Spleen (tissue), 11 donors: ENCODE results near the gene KRTDAP. TPM values are rescaled to one million over a fixed set of nuclear protein-coding genes. Genes with fewer than 3 reads are reported as not detected.

Source experiments
- DNase-seq: peaks from one replicate; pipeline ENCODE4 v3.0.0-alpha.2; 2020
- H3K27ac ChIP-seq, 8 donors: fragments of 200-600 bp; sonication (generic) in 7 of 8; 1 replicate in 4 of 8; 2 replicates in 4 of 8; pipeline versions ENCODE4 v1.5.0 to v1.8.0; 2016 to 2021; ENCODE audit warnings: inconsistent platforms in 4 of 8, mild to moderate bottlenecking in 4 of 8, moderate library complexity in 1 of 8
- H3K27me3 ChIP-seq, 7 donors: fragments of 200-600 bp; sonication (generic) in 6 of 7; replicated peaks in 1 of 7; 1 replicate in 4 of 7; 2 replicates in 3 of 7; pipeline versions ENCODE4 v1.5.0 to v1.8.0; 2016 to 2021; ENCODE audit warnings: inconsistent platforms in 3 of 7, mild to moderate bottlenecking in 1 of 7
- H3K36me3 ChIP-seq, 6 donors: fragments of 200-600 bp; sonication (generic) in 5 of 6; 1 replicate in 4 of 6; 2 replicates in 2 of 6; pipeline versions ENCODE4 v1.5.0 to v1.8.0; 2016 to 2021; ENCODE audit warnings: inconsistent platforms in 2 of 6
- H3K4me1 ChIP-seq, 6 donors: fragments of 200-600 bp; sonication (generic) in 5 of 6; 1 replicate in 3 of 6; 2 replicates in 3 of 6; pipeline versions ENCODE4 v1.5.0 to v1.8.0; 2016 to 2021; ENCODE audit warnings: inconsistent platforms in 3 of 6
- H3K4me3 ChIP-seq, 8 donors: fragments of 200-600 bp; sonication (generic) in 7 of 8; 1 replicate in 4 of 8; 2 replicates in 4 of 8; pipeline versions ENCODE4 v1.5.0 to v1.8.0; 2016 to 2021; ENCODE audit warnings: inconsistent platforms in 4 of 8, mild to moderate bottlenecking in 4 of 8, moderate library complexity in 2 of 8
- H3K9me3 ChIP-seq, 8 donors: fragments of 200-600 bp; sonication (generic) in 7 of 8; 1 replicate in 4 of 8; 2 replicates in 4 of 8; pipeline versions ENCODE4 v1.5.0 to v1.8.0; 2016 to 2021; ENCODE audit warnings: inconsistent platforms in 4 of 8
- CTCF ChIP-seq, 11 experiments: fragments of 200-600 bp in 7 of 11; fragments of 450-650 bp in 4 of 11; sonication (generic) in 4 of 11; IDR thresholded peaks in 8 of 11; conservative IDR thresholded peaks in 3 of 11; 1 replicate in 7 of 11; 2 replicates in 4 of 11; pipeline versions ENCODE4 v1.4.0 to v1.8.0; 2016 to 2021; ENCODE audit warnings: antibody characterized with exemption in 11 of 11, inconsistent platforms in 4 of 11, mild to moderate bottlenecking in 1 of 11
- POLR2A ChIP-seq, 3 donors: fragments of 450-650 bp; IDR thresholded peaks; one replicate each; pipeline ENCODE4 v1.5.1; 2017; ENCODE audit warnings: antibody characterized with exemption in 3 of 3, mild to moderate bottlenecking in 1 of 3
- POLR2AphosphoS5 ChIP-seq, 3 donors: sonication (generic); formaldehyde crosslinking; IDR thresholded peaks; one replicate each; pipeline ENCODE4 v1.5.1; 2017; ENCODE audit warnings: antibody characterized with exemption in 3 of 3
- WGBS, 5 donors: extraction: QIAGEN DNeasy Blood & Tissue Kit in 3 of 5; methylation state at CpG; one replicate each; pipeline versions ENCODE4 v1.1.5 to v1.1.7; 2013 to 2018; 5-methylcytosine and 5-hydroxymethylcytosine counted together
- intact Hi-C: fragments of 100-400 bp; cut with DNase I; formaldehyde crosslinking; loops from one replicate; pipeline ENCODE4 v1.15.0; 2023; ENCODE audit warnings: low total_unique reads
- polyA plus RNA-seq, 3 donors: library from polyadenylated mRNA; stranded (reverse); fragments of 200-250 nt; gene quantifications; one replicate each; pipeline ENCODE4 v1.2.1, GENCODE V29; 2013
- total RNA-seq, 7 donors: library from RNA; depleted of rRNA in 3 of 7; stranded (reverse); fragments of >200 nt in 3 of 7; fragmentation: NEBNext Ultra II Directional in 4 of 7; extraction: Animal tissue kit (Norgen Biotek cat#: 25700) in 4 of 7; gene quantifications; one replicate each; pipeline versions ENCODE4 v1.1.0 to v1.2.1, GENCODE V29; 2016 to 2021
- donor health status: healthy with polysubstance abuse.
- donor health status: DM: no; HTN: no; CAD: no; lungs with moderate emphysema.
- donor health status: DM: no; HTN: no; CAD: no.
- donor health status: Bipolar disorder and iron deficiency.
- donor health status: healthy.
- donor health status: DM: no; HTN: no; CAD: no.
- donor health status: DM: yes; HTN: yes; CAD: no.

Gene KRTDAP
- total and polyA plus RNA-seq, 10 donors = 3.1 TPM; not detected in 9

GRCh38 chr19:35444735-35445134, 45.5 kb downstream of the KRTDAP start:
- Histone ChIP-seq H3K4me3 (no peak overlapping the region), H3K36me3 (peaks cover 0 to under 1% (median 0%) of the 10 kb centered on the region in 6 donors), H3K27me3 (peaks cover 0 to 55% (median 0%) of the 10 kb centered on the region in 7 donors), H3K9me3 (no peaks in the 10 kb centered on the region), H3K27ac (peak overlapping the region in 3 of 8 donors; percentile 85 to 91 (median 87)), H3K4me1 (peaks cover 25 to 85% (median 64%) of the 10 kb centered on the region in 6 donors)
- WGBS, 5 donors = 58 to 79% (median 71%) methylated on average over 1 of the region's 1 CpG
- intact Hi-C loops = no loop called here
- no peak for TF ChIP-seq POLR2A (IDR thresholded peaks at IDR 0.05)
- no peak for TF ChIP-seq CTCF (IDR thresholded peaks at IDR 0.05 in 8 of 11, conservative IDR thresholded peaks at IDR 0.05 in 3 of 11)
- no peak for TF ChIP-seq POLR2AphosphoS5 (IDR thresholded peaks at IDR 0.05)
- no peak for DNase-seq

GRCh38 chr19:35442091-35442490, 48.2 kb downstream of the KRTDAP start:
- DNase-seq = peak; percentile 84
- no peaks in the 10 kb centered on the region for H3K9me3 ChIP-seq
- TF ChIP-seq CTCF (IDR thresholded peaks at IDR 0.05 in 8 of 11, conservative IDR thresholded peaks at IDR 0.05 in 3 of 11) (no peak), POLR2AphosphoS5 (IDR thresholded peaks at IDR 0.05) (peak in 1 of 3 donors; percentile 37), POLR2A (IDR thresholded peaks at IDR 0.05) (no peak)
- WGBS, 5 donors = 23 to 50% (median 35%) methylated on average over 7 of the region's 7 CpGs
- peak overlapping the region in 7 of 8 donors; percentile 14 to 78 (median 34) for H3K27ac ChIP-seq
- intact Hi-C loops = no loop called here
- no peaks in the 10 kb centered on the region for H3K36me3 ChIP-seq
- H3K4me3 ChIP-seq = no peak overlapping the region
- peaks cover 9 to 83% (median 50%) of the 10 kb centered on the region in 6 donors for H3K4me1 ChIP-seq
- H3K27me3 ChIP-seq = peaks cover 0 to 46% (median 0%) of the 10 kb centered on the region in 7 donors

GRCh38 chr19:35439921-35440320, 50.3 kb downstream of the KRTDAP start:
- no peak for TF ChIP-seq CTCF (IDR thresholded peaks at IDR 0.05 in 8 of 11, conservative IDR thresholded peaks at IDR 0.05 in 3 of 11)
- no peak for TF ChIP-seq POLR2AphosphoS5 (IDR thresholded peaks at IDR 0.05)
- TF ChIP-seq POLR2A (IDR thresholded peaks at IDR 0.05) = no peak
- intact Hi-C loops = no loop called here
- H3K27me3 ChIP-seq = peaks cover 0 to 31% (median 0%) of the 10 kb centered on the region in 7 donors
- no peaks in the 10 kb centered on the region for H3K9me3 ChIP-seq
- no peak for DNase-seq
- H3K36me3 ChIP-seq = no peaks in the 10 kb centered on the region
- no peak overlapping the region for H3K4me3 ChIP-seq
- WGBS, 5 donors = 85 to 91% (median 89%) methylated on average over 6 of the region's 6 CpGs
- H3K4me1 ChIP-seq = peaks cover 17 to 83% (median 53%) of the 10 kb centered on the region in 6 donors
- no peak overlapping the region for H3K27ac ChIP-seq

GRCh38 chr19:35438527-35438926, 51.7 kb downstream of the KRTDAP start:
- no peaks in the 10 kb centered on the region for H3K36me3 ChIP-seq
- WGBS, 5 donors = 71 to 91% (median 86%) methylated on average over 5 of the region's 5 CpGs
- H3K4me3 ChIP-seq = no peak overlapping the region
- no peaks in the 10 kb centered on the region for H3K9me3 ChIP-seq
- H3K4me1 ChIP-seq = peaks cover 21 to 93% (median 64%) of the 10 kb centered on the region in 6 donors
- H3K27ac ChIP-seq = peak overlapping the region in 3 of 8 donors; percentile 83 to 89 (median 85)
- DNase-seq = no peak
- intact Hi-C loops = no loop called here
- no peak for TF ChIP-seq CTCF (IDR thresholded peaks at IDR 0.05 in 8 of 11, conservative IDR thresholded peaks at IDR 0.05 in 3 of 11)
- TF ChIP-seq POLR2A (IDR thresholded peaks at IDR 0.05) = no peak
- TF ChIP-seq POLR2AphosphoS5 (IDR thresholded peaks at IDR 0.05) = no peak
- H3K27me3 ChIP-seq = peaks cover 0 to 22% (median 0%) of the 10 kb centered on the region in 7 donors
